B cell (primary cell): Measurements from ENCODE around the gene OR6K6.

Experiments used
- CTCF ChIP-seq: fragments of 200-600 bp; IDR thresholded peaks from one replicate; pipeline ENCODE4 v1.8.0; 2022; ENCODE audit warnings: antibody characterized with exemption, mild to moderate bottlenecking
- EZH2 ChIP-seq: IDR thresholded peaks from 2 replicates; pipeline ENCODE4 v1.6.1; 2012; ENCODE audit warnings: borderline replicate concordance, low read depth, mild to moderate bottlenecking, moderate library complexity, low read length; ENCODE audit not compliant: insufficient read depth, poor library complexity, severe bottlenecking

DNA sequence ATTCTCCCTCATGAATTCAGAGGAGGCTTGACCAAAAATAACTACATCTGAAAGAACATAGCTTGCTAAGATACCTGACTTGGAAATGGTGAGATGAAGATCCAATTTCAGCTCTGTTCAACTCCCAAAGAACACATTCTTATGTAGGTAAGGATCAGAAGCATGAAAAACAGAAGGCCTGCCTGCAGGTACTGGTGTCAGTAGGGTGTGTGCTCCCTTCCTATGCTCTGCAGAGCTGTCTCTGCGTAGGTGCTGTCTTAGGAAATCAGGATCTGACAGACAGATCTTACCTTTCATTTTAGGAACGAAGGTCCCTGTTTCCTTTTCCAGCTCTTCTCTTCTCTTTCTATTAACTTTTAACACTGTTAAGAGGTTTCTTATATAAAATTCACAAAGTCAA, 48.4 kb upstream of the OR6K6 start:
- no peak for TF ChIP-seq CTCF
- no peak for TF ChIP-seq EZH2
